Hepatocyte (in vitro differentiated cells): ENCODE measurements around the gene FANCM. TPM values are rescaled to one million over a fixed set of nuclear protein-coding genes. Genes with fewer than 3 reads are reported as not detected.

ENCODE experiments used
- DNase-seq: peaks from one replicate; pipeline ENCODE4 v3.0.0-alpha.2; 2016; ENCODE audit warnings: low spot score
- H2AFZ ChIP-seq: fragments of 200-600 bp; sonication (generic); 2 replicates; pipeline ENCODE4 v1.6.0; 2016; ENCODE audit warnings: antibody characterized with exemption, mild to moderate bottlenecking
- H3K27ac ChIP-seq: fragments of 200-600 bp; sonication (generic); 2 replicates; pipeline ENCODE4 v1.5.1; 2016; ENCODE audit warnings: mild to moderate bottlenecking
- H3K27me3 ChIP-seq: fragments of 200-600 bp; sonication (generic); 2 replicates; pipeline ENCODE4 v1.6.1; 2016
- H3K36me3 ChIP-seq: fragments of 200-600 bp; sonication (generic); replicated peaks from 2 replicates; pipeline ENCODE4 v1.5.1; 2016; ENCODE audit warnings: low read depth; ENCODE audit not compliant: insufficient read depth
- H3K4me1 ChIP-seq: fragments of 200-600 bp; sonication (generic); 2 replicates; pipeline ENCODE4 v1.5.1; 2016; ENCODE audit warnings: mild to moderate bottlenecking, moderate library complexity; ENCODE audit not compliant: insufficient read depth
- H3K4me2 ChIP-seq: fragments of 200-600 bp; sonication (generic); 2 replicates; pipeline ENCODE4 v1.6.0; 2016
- H3K4me3 ChIP-seq: fragments of 200-600 bp; sonication (generic); 2 replicates; pipeline ENCODE4 v1.5.1; 2016; ENCODE audit warnings: mild to moderate bottlenecking
- H3K79me2 ChIP-seq: fragments of 200-600 bp; sonication (generic); 2 replicates; pipeline ENCODE4 v1.6.0; 2017; ENCODE audit warnings: mild to moderate bottlenecking
- H3K9me2 ChIP-seq: fragments of 200-600 bp; sonication (generic); replicated peaks from 2 replicates; pipeline ENCODE4 v1.6.0; 2017; ENCODE audit warnings: mild to moderate bottlenecking; ENCODE audit not compliant: insufficient read depth
- H3K9me3 ChIP-seq: fragments of 200-600 bp; sonication (generic); 2 replicates; pipeline ENCODE4 v1.5.1; 2016; ENCODE audit warnings: low read depth, mild to moderate bottlenecking
- H4K20me1 ChIP-seq: fragments of 200-600 bp; sonication (generic); 2 replicates; pipeline ENCODE4 v1.6.0; 2016; ENCODE audit warnings: mild to moderate bottlenecking; ENCODE audit not compliant: insufficient read depth, poor library complexity, severe bottlenecking
- CTCF ChIP-seq: fragments of 200-600 bp; sonication (generic); IDR thresholded peaks from 2 replicates; pipeline ENCODE4 v1.5.1; 2016; ENCODE audit warnings: antibody characterized with exemption, mild to moderate bottlenecking; ENCODE audit not compliant: poor library complexity
- EZH2 ChIP-seq: fragments of 200-600 bp; sonication (generic); IDR thresholded peaks from 2 replicates; pipeline ENCODE4 v1.6.1; 2016; ENCODE audit warnings: antibody characterized with exemption, mild to moderate bottlenecking, borderline replicate concordance
- EZH2phosphoT487 ChIP-seq: fragments of 200-600 bp; sonication (generic); IDR thresholded peaks from one replicate; pipeline ENCODE4 v1.6.1; 2018; ENCODE audit warnings: antibody characterized with exemption, mild to moderate bottlenecking, low read depth, moderate library complexity; ENCODE audit not compliant: unreplicated experiment, severe bottlenecking
- WGBS: methylation state at CpG from one replicate; pipeline ENCODE4 v1.1.6; 2016; ENCODE audit warnings: low lambda C conversion rate; ENCODE audit errors: missing lambda C conversion rate; 5-methylcytosine and 5-hydroxymethylcytosine counted together
- polyA plus RNA-seq: library from polyadenylated mRNA; unstranded; fragments of >200 nt; fragmentation: Nextera tagmentation; extraction: Ambion mirVana; gene quantifications from 2 replicates; pipeline ENCODE4 v1.2.1, GENCODE V29; 2016
- small RNA-seq: library from RNA; depleted of rRNA; stranded (forward); fragments of <200 nt; gene quantifications from one replicate; pipeline ENCODE3, GENCODE V24; 2014
- total RNA-seq: library from RNA; depleted of rRNA; stranded (reverse); fragments of >200 nt; gene quantifications from 2 replicates; pipeline ENCODE4 v1.2.3, GENCODE V29; 2014

The FANCM gene
- total and polyA plus RNA-seq, 2 experiments from 2014 or later = 3.2 to 4.8 TPM

GRCh38 chr14:45249856-45250575 is 114.3 kb downstream of the FANCM start:
- H3K27ac ChIP-seq = peak overlapping the region; percentile 4
- TF ChIP-seq CTCF (no peak), EZH2 (no peak), EZH2phosphoT487 (no peak)
- H3K4me1 ChIP-seq = no peaks in the 10 kb centered on the region
- H3K27me3 ChIP-seq = no peaks in the 10 kb centered on the region
- peak overlapping the region; percentile 63 for H3K4me2 ChIP-seq
- DNase-seq = peak; percentile 45
- H3K79me2 ChIP-seq = peaks cover 73% of the 10 kb centered on the region
- H3K9me3 ChIP-seq = no peaks in the 10 kb centered on the region
- H4K20me1 ChIP-seq = no peaks in the 10 kb centered on the region
- H3K9me2 ChIP-seq = no peaks in the 10 kb centered on the region
- no peak overlapping the region for H3K4me3 ChIP-seq
- 42% methylated on average over 5 of the region's 5 CpGs for WGBS
- H2AFZ ChIP-seq = no peak overlapping the region
- H3K36me3 ChIP-seq = no peaks in the 10 kb centered on the region

Small RNAs within 50 kb of the gene (small RNA-seq; reads per million reads assigned to genes)
- gene RF00151 (not detected), gene SNORD127 (6,278 reads per million, percentile 100 among the genes with 10 or more reads in this experiment)

Other genes starting within 250 kb of the FANCM start
- gene KLHL28, start 174.0 kb upstream of the FANCM start, total RNA-seq = 14.2 and 16.2 TPM in 2 replicates
- 5.3 and 5.6 TPM in 2 replicates for gene KLHL28, start 174.0 kb upstream of the FANCM start, polyA plus RNA-seq
- 34.8 and 36.2 TPM in 2 replicates for gene TOGARAM1, start 173.7 kb upstream of the FANCM start, total RNA-seq
- 9.3 and 12.5 TPM in 2 replicates for gene TOGARAM1, start 173.7 kb upstream of the FANCM start, polyA plus RNA-seq
- gene PRPF39, start 51.8 kb upstream of the FANCM start, total RNA-seq = 32.5 and 38.9 TPM in 2 replicates
- gene PRPF39, start 51.8 kb upstream of the FANCM start, polyA plus RNA-seq = 18.2 and 27.8 TPM in 2 replicates
- 52.4 and 63.7 TPM in 2 replicates for gene FKBP3, start 1.4 kb upstream of the FANCM start, total RNA-seq
- gene FKBP3, start 1.4 kb upstream of the FANCM start, polyA plus RNA-seq = 117 and 119 TPM in 2 replicates
- gene MIS18BP1, start 117.3 kb downstream of the FANCM start, total RNA-seq = 14.9 and 23.5 TPM in 2 replicates
- 6.8 and 14.9 TPM in 2 replicates for gene MIS18BP1, start 117.3 kb downstream of the FANCM start, polyA plus RNA-seq